GM21737 (cell line): ENCODE results near the gene RTN1.

Experiments used
- ATAC-seq: cut with Tn5 transposase; IDR thresholded peaks from one replicate; pipeline ENCODE4 v1.9.1; 2021; ENCODE audit warnings: mild to moderate bottlenecking, moderate library complexity; ENCODE audit not compliant: unreplicated experiment

RTN1 gene

GRCh38 chr14:59570122-59570521 is 300.5 kb downstream of the RTN1 start:
- no peak for ATAC-seq

GRCh38 chr14:59566725-59567124 is 303.9 kb downstream of the RTN1 start:
- no peak for ATAC-seq

- ATAC-seq, result no peak
Observed at GRCh38 chr14:59566296-59566695, 304.3 kb downstream of the RTN1 start.

- no peak for ATAC-seq
Observed at GRCh38 chr14:59565087-59565486, 305.5 kb downstream of the RTN1 start.

- no peak for ATAC-seq
Observed at GRCh38 chr14:59564366-59564765, 306.2 kb downstream of the RTN1 start.

- ATAC-seq, result no peak
Observed at GRCh38 chr14:59547310-59547709, 323.3 kb downstream of the RTN1 start.
